Erythroblast (primary cell): Measurements from ENCODE around the gene CCDC134.
"Not testable (repeated sequence)": the region's sequence is repeated elsewhere in the genome, so short reads cannot be mapped to it uniquely, and the experiment has no call there.

ENCODE experiments used
- DNase-seq, 2 experiments: peaks; one replicate each; lab custom pipeline; 2025; lab: John Stamatoyannopoulos, UW
- GATA1 ChIP-seq: IDR thresholded peaks from 2 replicates; pipeline ENCODE4 v1.6.1; 2011; ENCODE audit warnings: low read depth, mild to moderate bottlenecking, control low read depth, low read length, moderate library complexity
- POLR2A ChIP-seq: IDR thresholded peaks from 2 replicates; pipeline ENCODE4 v1.6.1; 2011; ENCODE audit warnings: mild to moderate bottlenecking, low read length

CCDC134 gene

DNA sequence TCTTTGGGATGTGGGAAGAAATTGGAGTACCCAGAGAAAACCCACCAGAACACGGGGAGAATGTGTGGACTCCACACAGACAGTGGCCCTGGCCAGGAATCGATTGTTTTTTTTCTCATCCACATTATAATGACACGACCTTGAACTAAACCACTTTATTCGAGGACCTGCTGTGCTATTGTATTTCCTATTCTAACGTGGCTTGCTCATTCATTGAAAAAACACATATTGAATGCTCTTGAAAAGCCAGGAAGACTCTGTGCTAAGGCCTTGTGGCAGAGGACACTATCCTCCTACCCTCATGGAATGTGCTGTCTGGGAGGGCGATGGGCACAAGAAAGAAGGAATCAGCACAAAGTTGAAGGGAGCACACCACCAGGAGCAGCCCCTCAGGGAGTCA lies 23.3 kb downstream of the CCDC134 start:
- TF ChIP-seq GATA1: no peak
- TF ChIP-seq POLR2A: no peak
- DNase-seq: no peak

DNA sequence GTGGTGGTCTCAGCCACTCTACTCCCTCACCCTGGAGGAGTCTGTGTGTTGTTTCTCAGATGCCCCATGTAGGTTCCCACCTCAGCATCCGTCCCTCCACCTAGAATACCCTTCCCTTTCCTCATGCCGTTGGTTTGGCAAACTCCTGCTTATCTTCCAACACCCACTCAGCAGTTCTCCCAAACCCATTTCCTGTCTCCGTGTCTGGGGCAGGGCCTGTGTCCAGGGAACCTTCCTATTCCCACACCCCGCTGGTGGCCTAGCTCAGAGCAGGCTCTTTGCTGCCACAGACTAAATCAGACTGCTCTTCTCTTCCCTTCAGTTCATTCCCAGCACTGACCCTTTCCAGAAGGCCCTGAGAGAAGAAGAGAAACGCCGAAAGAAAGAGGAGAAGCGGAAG lies 24.9 kb downstream of the CCDC134 start:
- DNase-seq: no peak
- no peak for TF ChIP-seq GATA1
- no peak for TF ChIP-seq POLR2A

DNA sequence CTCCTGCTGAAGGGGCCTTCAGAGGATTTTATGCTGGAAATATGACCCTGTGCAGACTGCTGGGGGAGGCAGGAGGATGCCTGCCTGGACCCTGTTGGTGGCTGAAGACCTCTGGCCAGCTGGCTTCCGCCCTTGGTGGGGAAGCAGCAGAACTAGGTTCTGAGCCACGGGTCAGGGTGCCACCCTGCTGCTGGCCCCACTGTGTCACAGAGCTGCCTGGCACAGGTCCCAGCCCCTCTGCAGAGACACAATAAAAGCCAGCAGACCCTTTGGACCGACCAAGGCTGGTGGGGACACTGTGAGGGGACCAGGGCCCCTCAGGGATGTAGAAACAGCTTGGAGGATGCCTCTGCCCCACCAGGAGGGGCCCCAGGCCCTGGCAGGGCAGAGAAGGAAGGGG lies 25.5 kb downstream of the CCDC134 start:
- no peak for DNase-seq
- TF ChIP-seq GATA1 (no peak), POLR2A (no peak)

DNA sequence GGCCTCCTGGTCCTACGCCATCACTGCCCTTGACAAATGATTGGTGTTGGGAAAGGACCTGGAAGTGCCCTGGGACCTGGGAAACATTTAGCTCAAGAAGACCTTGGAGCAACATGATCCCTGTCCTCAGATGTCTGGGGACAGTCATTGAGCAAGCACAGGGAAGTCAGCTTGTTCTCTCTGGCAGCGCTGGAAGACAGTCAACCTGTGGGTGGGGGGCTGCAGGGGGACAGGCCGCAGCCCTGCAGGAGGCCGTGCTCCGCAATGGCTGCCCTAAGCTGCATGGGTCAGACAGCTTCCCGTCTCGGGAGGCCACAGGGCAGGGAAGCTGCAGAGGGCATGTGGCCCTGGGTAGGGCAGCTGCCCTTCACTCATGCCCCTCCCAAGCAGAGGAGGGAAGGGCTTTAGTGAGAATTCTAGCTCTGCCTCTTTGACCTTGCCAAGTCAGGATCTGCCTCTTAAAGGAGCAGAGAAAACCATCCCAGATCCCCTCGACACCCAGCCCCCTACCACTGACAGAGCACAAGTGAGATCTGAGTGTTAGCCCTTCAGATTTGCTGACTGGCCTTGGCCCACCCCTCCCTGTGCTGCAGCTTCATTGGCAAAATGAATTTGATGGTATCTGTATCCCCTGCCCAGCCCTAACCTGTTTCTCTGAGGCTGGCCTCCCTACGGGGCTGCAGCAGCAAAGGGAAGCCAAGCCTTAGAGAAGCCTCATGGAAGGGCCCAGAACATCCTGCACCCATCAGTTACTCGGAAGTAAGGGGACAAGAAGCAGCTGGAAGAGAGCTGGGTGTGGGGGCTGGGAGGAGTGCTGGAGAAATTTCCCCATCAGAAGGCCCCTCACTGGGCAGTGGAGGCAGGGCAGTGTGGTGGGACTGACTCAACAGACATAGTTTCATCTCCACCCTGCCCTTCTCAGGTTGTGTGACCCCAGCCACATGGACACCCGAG lies 26.2 kb downstream of the CCDC134 start:
- DNase-seq: no peak
- no peak for TF ChIP-seq POLR2A
- TF ChIP-seq GATA1: no peak

DNA sequence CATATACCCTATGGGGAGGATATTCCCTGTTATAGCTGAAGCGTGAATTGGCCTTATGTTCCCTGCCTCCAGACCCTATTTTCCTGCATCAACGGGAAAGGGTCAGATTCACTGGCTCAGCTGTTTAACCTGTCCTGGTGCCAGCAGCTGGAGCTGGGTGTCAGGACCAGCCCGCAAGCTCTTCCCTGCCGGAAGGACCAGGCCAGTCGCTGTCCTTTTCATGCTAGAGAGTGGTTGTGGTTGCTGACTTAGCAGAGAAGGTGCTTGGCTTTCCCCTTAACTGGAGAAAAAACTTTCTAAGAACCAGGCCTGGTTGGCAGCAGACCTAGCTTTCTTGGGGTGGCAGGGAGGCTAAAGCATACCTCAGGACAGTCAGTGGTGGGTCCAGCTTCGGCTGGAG lies 27.2 kb downstream of the CCDC134 start:
- TF ChIP-seq POLR2A: no peak
- no peak for TF ChIP-seq GATA1
- no peak for DNase-seq

DNA sequence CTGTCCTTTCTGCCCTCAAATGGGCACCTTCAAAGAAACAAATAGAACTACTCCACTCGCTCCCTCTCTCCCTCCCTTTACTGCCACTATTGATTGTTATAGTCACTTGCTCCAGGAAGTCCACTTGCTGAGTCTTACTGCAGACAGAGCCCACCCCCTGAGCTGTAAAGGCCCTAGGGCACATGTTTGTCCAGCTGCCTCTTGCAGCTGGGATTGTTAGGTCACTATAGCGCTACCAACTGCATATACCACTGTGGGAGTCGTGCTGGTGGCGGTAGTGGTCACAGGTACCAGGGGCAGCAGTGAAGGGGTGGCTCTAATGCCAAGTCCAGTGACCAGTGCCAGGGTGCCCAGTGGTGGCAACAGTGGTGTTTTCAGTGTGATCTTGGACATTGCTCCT lies 28.0 kb downstream of the CCDC134 start:
- DNase-seq: no peak
- no peak for TF ChIP-seq GATA1
- TF ChIP-seq POLR2A: no peak

DNA sequence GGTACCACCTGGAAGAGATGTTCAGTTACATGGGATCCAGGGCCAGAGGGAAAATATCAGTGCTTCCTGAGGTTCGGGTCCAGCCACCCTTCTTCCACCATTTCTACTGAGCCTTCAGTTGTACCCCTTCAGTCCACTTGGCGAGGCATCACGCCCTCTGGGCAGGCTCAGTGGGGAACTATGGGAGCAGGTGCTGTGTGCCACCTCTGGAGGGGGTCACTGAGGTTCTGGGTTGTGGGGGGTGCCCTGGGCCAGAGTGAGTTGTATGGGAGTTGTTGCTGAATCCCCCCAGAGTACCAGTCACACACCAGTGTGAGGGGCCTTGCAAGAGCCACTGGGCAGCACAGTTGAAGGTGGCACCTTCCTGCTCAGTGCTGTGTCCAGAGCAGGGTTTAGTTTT lies 29.7 kb downstream of the CCDC134 start:
- peak in 1 of 2 experiments; percentile 19 for DNase-seq
- TF ChIP-seq POLR2A: no peak

DNA sequence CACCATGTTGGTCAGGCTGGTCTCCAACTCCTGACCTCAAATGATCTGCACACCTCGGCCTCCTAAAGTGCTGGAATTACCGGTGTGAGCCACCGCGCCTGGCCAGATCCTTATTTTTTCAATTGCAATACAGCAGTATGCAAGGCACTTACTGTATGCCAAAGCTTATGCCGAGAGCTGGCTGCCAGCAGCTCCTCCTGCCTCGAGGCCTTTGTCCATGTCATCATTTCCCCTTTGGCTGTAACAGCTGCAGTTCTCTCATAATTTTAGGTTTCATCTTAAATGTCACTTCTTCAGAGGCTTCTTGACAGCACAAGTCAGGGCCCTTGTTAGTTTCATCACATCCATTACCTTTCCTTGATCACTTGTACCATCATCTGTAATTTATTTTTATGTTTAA lies 30.9 kb downstream of the CCDC134 start:
- TF ChIP-seq GATA1: no peak
- no peak for TF ChIP-seq POLR2A
- peak in 1 of 2 experiments; percentile 42 for DNase-seq

DNA sequence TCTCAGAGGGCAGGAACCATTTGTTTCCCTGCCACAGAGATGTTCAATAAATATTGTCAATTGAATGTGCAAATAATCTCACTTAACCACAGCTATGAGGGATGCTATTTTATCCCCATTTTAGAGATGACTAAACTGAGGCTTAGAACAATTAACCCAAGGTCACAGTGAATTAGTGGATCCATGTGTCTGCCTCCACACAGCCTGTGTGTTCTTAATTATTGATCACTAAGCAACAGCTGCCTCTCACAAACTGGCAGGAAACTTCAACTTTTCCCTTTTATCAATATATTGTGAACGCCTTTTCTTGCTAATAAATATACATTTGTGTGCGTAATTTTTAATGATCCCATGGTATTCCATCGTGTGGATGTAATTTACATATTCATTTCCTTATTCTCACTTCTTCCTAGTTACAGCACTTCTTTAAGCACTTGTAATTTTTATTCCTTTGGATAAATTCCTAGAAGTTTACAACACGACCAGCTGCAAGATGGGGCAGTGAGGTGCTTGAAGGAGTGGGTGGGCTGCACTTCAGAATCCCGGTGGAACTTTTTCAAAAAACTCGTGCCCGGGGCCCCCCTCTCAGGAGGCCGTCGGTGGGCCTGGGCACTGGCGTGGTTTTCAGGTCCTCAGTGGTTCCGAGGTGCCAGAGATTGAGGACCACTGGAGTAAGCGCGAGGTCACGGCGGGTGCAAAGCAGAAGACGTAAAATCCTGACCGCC lies 31.5 kb downstream of the CCDC134 start:
- TF ChIP-seq GATA1: no peak
- TF ChIP-seq POLR2A: no peak
- DNase-seq: peak in 1 of 2 experiments; percentile 55

DNA sequence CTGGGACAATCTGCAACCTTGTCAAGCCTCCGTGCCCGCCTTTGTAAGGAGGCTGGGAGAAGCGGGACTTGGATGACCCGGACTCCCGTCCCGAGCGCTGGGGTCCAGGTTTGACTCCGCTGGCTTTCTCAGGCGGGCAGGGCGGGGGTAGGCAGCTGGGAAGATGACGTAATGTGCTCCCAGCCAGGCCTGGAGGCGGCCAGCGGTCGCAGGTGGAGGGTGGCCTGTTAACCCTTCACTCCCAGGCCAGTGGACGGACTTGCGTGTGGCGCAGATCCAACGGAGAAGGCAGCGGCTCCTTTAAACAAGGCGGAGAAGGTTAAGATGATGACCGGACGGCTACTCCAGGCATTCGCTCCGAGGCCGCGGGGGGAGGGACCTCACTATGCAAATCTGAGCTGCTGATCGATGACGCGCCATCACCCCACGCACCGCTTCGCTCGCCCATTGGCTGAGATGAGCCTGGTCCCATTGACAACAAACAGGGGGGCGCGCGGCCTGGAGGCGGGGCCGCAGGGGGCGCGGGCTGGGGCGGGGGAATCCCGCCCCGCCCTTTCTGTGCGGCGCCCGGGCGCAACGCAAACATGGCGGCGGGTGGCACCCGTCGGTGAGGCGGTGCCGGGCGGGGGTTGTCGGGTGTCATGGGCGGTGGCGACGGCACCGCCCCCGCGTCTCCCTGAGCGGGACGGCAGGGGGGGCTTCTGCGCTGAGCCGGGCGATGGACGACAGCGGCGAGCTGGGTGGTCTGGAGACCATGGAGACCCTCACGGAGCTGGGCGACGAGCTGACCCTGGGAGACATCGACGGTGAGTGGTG lies 32.3 kb downstream of the CCDC134 start, which contains the start of gene SREBF2:
TSS of gene SREBF2 (plus strand) at position 553 of the 816 bp plus-strand sequence. CDS start at position 719, 166 bp downstream.
- DNase-seq: peak; percentile 98 to 99

DNA sequence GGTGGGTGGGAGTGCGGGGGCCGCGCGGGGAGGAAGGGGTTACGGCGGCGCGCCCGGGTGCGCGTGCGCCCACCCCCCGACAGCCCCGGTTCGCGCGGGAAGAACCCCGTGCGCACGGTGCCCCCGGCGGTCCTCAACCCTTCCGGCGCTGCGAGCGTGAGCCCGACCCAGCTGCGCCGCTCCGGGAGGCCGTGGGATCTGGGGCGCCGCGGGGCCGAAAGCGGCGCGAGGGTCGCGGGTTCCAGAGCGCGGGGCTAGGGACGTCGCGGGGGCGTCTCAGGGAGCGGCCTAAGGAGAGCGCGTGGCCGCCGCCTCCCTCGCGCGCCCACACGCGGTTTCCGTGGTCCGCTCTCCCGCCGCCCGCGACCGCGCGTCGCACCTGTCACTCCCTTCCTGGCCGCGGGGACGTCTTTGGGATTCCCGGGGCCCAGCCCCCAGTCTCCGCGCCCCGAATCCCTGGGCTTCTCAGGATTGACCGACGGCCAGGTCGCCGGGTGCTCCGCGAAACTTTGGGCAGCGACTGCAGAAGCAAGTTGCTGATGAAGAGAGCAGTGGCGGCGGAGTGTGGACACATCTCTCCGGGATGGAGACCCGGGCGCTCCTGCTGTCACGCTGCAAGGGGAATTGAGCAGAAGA lies 33.0 kb downstream of the CCDC134 start:
- TF ChIP-seq POLR2A (no peak), GATA1 (no peak)

More for the DNA sequence above, 32.3 kb downstream of the CCDC134 start, which contains the start of gene SREBF2:
- TF ChIP-seq GATA1: no peak
- peak; percentile 94 for TF ChIP-seq POLR2A

DNA sequence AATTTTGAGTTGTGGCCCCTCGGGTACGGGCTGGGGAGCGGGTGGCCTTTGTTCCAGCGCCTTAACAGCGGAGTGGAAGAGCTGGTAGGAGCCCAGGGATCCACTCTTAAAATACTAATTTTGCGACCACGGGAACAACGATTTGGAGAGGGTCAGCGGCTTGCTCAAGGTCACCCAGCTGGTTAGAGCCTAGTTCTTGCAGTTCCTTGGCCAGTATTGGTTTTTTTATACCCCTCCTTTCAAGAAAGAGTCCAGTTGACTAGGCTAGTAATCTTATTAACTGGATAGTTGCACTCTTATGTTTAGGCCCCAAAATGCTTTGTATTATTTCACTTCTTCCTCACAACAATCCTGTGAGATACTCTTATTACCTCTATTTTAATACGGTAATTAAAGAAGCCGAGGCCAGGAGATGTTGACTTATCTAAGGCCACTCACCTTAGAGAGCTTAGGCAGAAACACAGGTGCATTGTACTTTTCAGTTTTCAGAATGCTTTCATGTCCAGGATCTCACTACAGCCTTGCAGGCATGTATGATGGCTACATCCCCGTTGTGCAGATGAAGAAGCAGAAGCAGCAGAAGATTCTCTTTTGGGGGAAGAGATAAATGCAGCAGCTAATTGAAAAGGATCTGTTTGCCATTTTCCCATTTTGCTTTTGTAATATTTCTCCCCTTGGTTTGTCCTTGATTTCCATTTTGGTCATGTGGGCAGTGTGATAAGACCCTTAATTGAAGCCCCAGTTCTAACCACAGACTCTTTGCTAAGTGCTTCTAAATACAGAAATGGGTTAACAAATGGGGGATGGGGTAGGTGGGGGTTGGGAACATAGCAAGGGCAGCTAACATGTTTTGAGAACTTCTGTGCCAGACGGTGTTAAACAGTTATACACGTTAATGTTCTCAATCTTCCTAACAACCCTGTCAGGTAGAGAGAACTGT lies 33.8 kb downstream of the CCDC134 start:
- TF ChIP-seq GATA1 (no peak), POLR2A (peak; percentile 14)
- peak; percentile 38 to 43 for DNase-seq

More for the DNA sequence above, 33.0 kb downstream of the CCDC134 start:
- peak; percentile 70 for DNase-seq

DNA sequence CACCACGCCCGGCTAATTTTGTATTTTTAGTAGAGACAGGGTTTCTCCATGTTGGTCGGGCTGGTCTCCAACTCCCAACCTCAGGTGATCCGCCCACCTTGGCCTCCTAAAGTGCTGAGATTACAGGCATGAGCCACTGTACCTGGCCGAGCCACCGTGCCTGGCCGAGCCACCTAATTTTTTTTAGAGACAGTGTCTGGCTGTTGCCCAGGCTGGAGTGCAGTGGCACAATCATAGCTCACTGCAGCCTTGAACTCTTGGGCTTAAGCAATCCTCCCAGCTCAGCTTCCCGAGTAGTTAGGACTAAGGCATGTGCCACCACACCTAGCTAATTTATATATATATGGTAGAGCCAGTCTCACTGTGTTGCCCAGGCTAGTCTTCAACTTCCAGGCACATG lies 35.0 kb downstream of the CCDC134 start:
- not testable (repeated sequence) for DNase-seq
